Peyer's patch (tissue), 4 donors: ENCODE results near the gene ZXDC.

Experiments used
- POLR2A ChIP-seq, 2 donors: fragments of 450-650 bp; IDR thresholded peaks; one replicate each; pipeline ENCODE4 v1.5.1; 2017; ENCODE audit warnings: antibody characterized with exemption in 2 of 2, mild to moderate bottlenecking in 2 of 2, moderate library complexity in 2 of 2
- TF ChIP-seq, protein P1 (sequence below), 6 experiments: fragments of 450-650 bp in 4 of 6; fragments of 200-600 bp in 2 of 6; sonication (generic) in 1 of 6; IDR thresholded peaks; one replicate each; pipeline ENCODE4 v1.5.1; 2017 to 2019; ENCODE audit warnings: antibody characterized with exemption in 6 of 6, mild to moderate bottlenecking in 3 of 6, moderate library complexity in 1 of 6

DNA sequence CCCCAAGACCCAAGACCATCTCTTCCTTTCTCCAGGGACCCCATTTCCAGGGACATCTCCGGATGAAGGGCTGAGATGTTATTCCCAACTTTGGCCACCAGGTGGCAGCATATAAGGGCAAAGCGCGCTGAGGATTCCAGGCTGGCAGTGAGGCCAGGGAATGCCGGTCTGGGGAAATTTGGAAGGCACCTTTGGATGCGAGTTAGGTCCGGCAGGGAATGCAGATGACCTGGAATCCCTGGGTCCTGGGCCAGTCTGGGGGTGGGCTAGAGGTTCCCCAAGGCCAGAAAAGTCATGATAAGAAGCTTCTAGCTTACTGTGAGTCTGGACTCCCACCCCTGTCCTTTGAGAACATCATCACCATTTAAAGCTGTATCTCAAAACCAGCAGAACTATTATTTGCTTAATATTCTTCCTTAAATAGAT, 46.7 kb upstream of the ZXDC start:
- TF ChIP-seq, protein P1, sequence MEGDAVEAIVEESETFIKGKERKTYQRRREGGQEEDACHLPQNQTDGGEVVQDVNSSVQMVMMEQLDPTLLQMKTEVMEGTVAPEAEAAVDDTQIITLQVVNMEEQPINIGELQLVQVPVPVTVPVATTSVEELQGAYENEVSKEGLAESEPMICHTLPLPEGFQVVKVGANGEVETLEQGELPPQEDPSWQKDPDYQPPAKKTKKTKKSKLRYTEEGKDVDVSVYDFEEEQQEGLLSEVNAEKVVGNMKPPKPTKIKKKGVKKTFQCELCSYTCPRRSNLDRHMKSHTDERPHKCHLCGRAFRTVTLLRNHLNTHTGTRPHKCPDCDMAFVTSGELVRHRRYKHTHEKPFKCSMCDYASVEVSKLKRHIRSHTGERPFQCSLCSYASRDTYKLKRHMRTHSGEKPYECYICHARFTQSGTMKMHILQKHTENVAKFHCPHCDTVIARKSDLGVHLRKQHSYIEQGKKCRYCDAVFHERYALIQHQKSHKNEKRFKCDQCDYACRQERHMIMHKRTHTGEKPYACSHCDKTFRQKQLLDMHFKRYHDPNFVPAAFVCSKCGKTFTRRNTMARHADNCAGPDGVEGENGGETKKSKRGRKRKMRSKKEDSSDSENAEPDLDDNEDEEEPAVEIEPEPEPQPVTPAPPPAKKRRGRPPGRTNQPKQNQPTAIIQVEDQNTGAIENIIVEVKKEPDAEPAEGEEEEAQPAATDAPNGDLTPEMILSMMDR (IDR thresholded peaks at IDR 0.05): peak; percentile 63 to 96 (median 75)
- TF ChIP-seq POLR2A (IDR thresholded peaks at IDR 0.05): no peak
